ENCODE data around the gene HSPB7.
"Not testable (repeated sequence)": the region's sequence is repeated elsewhere in the genome, so short reads cannot be mapped to it uniquely, and the experiment has no call there.

Gene HSPB7

DNA sequence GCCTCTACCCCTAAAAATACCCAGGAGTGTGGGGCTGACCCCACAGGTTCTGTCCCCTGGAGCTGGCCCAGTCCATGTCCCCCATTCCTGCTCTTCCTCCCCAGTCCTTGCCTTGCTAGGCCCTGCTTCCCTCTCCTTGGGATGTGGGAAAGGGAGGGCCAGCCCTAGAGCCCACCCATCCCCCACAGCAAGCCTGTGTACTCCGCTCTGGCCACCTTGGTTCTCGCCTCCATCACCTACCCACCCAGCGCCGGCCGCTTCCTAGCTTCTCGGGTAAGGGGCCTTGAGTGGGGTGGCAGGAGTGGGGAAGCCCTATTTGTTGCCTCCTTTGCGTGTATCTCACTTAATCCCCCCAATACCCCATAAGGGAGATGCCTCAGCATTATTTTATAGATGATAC is 32.5 kb upstream of the HSPB7 start:
- no peak for DNase-seq (ENCODE audit: low read depth)

- DNase-seq (ENCODE audit: low read depth), result peak; percentile 28
Observed at GRCh38 chr1:16048573-16049189, 30.8 kb upstream of the HSPB7 start.

DNA sequence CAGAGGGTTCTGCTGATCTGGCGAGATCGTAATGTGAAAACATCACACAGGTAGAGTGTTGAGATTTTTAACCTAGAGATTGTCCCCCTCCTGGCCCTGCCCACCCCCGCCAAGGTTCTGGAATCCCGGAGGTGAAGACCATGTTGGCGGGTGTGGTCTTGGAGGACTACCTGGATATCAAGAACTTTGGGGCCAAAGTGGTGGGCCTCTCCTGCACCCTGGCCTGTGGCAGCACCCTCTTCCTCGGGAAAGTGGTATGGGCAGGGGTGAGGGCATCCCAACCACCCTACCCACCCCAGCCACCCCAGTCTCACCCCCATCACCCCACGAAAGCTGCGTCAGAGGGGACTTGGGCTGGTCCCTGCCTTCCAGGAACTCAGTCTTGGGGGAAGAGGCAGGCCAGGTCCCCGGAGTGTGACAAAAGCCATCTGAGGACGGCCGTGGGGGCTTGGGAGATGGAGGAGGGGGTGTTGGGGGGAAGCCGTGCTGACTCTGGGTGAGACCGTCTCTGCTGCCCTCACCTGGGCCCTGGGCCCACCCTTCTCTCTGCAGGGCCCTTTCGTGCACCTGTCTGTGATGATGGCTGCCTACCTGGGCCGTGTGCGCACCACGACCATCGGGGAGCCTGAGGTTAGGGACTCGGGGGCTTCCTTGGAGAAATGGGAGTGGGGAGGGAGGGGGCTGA is 30.1 kb upstream of the HSPB7 start:
- DNase-seq (ENCODE audit: low read depth), result no peak

DNA sequence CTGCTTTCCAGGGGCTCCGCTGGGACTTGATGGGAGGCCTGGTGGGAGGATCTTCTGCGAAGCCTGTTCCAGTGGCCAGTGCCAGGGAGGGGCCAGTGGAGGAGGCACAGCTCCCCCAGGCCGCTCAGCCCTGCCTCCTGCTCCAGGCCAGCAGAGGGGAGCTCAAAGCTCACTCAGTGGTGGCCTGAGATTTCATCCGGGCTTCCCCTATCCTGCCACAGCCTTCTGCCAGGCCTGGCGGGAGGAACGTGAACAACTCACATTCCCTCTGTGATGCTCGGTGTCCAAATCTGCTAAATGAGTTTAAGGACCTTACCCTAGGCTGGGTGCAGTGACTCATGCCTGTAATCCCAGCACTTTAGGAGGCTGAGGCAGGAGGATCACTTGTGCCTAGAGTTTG is 29.0 kb upstream of the HSPB7 start:
- DNase-seq (ENCODE audit: low read depth), result no peak

DNA sequence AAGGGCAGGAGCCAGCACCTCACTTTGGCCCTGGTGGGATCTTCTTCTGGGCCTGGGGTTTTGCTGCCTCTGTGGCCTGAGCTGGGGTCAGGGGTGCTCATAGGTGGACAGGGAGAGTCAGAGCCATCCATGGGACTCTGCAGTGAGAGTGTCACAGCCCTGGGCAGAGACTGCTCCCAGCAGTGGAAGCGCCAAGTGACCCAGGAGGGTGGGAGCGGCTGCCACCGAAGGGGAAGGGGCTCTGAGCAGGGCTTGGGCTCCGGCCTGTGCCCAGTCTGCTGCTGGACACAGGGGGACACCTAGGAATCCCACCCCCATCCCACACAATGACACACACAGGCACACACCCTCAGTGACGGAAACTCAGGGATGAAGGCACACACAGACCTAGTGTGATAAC is 26.1 kb upstream of the HSPB7 start:
- DNase-seq (ENCODE audit: low read depth), result no peak

DNA sequence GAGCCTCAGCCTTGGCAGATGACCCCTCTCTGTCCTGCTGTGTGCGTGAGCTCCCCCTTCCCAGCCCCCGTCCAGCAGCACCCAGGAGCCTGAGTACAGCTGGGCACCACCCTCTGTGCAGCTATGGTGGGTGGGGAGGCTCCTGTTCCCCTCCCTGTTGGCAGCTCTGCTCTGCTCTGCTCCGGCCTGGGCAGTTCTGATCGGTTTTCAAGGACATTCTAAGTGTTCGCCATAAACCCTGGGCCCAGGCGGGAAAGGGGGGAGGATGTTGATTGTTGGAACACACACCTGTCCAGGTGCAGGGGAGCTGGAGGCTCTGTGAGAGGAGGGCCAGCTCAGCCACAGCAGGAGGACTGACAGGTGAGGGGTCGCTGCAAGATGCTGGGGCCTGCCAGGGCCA is 25.7 kb upstream of the HSPB7 start, which contains the start of gene CLCNKB:
Gene CLCNKB, plus strand, starts transcription at position 262 of the 400 bp plus-strand sequence. CDS start 711 bp downstream, outside the sequence.
- no peak for DNase-seq (ENCODE audit: low read depth)

GRCh38 chr1:16042654-16043053 is 24.8 kb upstream of the HSPB7 start:
- DNase-seq (ENCODE audit: low read depth), result not testable (repeated sequence)

- DNase-seq (ENCODE audit: low read depth), result no peak
Observed at GRCh38 chr1:16042096-16042495, 24.3 kb upstream of the HSPB7 start.

DNA sequence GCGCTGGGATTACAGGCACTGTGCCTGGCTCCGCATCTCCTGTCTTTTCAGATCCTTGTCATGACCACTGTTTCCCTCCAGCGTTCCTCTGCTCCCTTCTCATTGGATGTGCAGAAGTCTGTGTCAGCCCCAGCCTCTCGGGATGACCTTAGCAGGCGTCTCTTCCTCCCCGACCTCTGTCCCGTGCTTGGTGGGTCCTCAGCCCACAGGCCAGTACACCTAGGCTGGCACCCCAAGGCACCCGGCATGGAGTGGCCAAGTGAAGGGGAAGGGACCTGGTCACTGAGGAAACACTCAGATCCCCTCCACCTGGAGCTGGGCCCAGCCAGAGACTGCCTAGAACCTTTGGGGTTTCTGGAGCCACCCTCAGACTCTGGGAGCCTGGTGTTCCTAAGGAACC is 23.4 kb upstream of the HSPB7 start:
- DNase-seq (ENCODE audit: low read depth), result no peak

GRCh38 chr1:16039871-16040270 is 22.0 kb upstream of the HSPB7 start:
- not testable (repeated sequence) for DNase-seq (ENCODE audit: low read depth)

- no peak for DNase-seq (ENCODE audit: low read depth)
Observed at GRCh38 chr1:16038620-16038912, 20.7 kb upstream of the HSPB7 start.

GRCh38 chr1:16036461-16036860 is 18.6 kb upstream of the HSPB7 start:
- DNase-seq (ENCODE audit: low read depth), result not testable (repeated sequence)

GRCh38 chr1:16033103-16033632 is 15.3 kb upstream of the HSPB7 start:
- not testable (repeated sequence) for DNase-seq (ENCODE audit: low read depth)

- DNase-seq (ENCODE audit: low read depth), result peak; percentile 25
Observed at GRCh38 chr1:16032388-16033102, 14.7 kb upstream of the HSPB7 start.

GRCh38 chr1:16031551-16031950 is 13.7 kb upstream of the HSPB7 start:
- DNase-seq (ENCODE audit: low read depth), result no peak

GRCh38 chr1:16029288-16029687 is 11.4 kb upstream of the HSPB7 start:
- DNase-seq (ENCODE audit: low read depth), result no peak

GRCh38 chr1:16029003-16029268 is 11.1 kb upstream of the HSPB7 start:
- not testable (repeated sequence) for DNase-seq (ENCODE audit: low read depth)

GRCh38 chr1:16028237-16029002 is 10.6 kb upstream of the HSPB7 start:
- DNase-seq (ENCODE audit: low read depth), result no peak

DNA sequence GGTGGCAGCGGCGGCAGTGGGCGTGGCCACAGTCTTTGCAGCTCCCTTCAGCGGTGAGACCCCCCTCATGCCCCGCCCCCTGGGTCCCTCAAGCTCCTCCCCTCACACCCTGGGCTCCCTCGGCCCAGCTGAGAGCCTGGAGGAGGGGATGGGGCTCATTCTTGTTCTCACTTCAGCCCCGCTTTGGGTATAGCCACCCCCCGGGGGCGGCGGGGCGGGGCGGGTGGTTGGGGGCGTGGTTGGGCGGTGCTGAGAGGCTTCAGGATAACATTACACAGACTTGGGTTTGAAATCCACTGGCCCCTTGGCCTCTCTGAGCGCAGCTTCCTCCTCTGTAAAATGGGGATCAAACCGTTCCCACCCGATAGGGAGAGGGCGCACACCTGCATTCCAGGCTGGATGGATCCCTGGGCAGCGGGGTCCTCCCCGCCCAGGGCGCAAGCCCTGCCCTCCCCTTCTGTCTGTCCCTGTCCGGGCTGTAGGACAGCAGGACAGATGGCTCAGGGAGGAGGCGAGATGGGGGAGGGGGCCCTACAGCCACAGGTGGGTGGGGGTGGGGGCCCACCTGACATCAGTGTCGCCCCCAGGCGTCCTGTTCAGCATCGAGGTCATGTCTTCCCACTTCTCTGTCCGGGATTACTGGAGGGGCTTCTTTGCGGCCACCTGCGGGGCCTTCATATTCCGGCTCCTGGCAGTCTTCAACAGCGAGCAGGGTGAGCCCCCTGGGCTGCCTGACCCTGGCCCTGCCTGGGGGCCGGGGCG is 9.1 kb upstream of the HSPB7 start:
- peak; percentile 45 for DNase-seq (ENCODE audit: low read depth)

GRCh38 chr1:16026302-16026701 is 8.5 kb upstream of the HSPB7 start:
- not testable (repeated sequence) for DNase-seq (ENCODE audit: low read depth)

DNA sequence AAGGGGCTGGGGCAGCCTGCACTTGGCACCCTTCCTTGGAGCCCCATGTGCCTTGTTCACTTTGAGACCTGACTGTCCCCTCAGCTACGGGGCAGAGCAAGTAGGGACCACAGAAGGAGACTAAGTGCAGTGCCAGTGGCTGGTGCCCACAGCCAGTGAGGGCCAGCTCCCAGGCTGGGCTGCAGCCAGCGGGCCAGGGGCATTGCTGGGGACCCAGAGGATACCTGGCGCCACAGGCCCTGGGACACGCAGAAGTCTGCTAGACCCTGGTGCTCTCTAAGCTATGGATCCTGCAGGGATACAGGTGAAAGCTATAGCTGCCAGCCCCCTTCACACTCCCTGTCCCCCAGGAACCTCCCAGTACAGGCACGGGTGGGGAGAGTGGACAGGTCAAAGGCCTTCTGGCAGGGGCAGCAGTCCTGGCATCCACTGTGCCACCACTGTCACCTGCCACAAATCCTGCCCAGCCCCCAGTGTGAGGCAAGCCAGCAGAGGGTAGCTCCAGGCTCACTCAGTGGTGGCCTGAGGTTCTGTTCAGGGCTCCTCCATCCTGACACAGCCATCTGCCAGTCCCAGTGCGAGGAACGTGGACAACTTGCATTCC is 5.3 kb upstream of the HSPB7 start:
- DNase-seq (ENCODE audit: low read depth), result no peak
